ENCODE results near the gene G3BP1. TPM values are rescaled to one million over a fixed set of nuclear protein-coding genes. Genes with fewer than 3 reads are reported as not detected.

G3BP1 gene
- polyA plus RNA-seq, 3 donors = 10.6 to 60.6 (median 58.8) TPM

DNA sequence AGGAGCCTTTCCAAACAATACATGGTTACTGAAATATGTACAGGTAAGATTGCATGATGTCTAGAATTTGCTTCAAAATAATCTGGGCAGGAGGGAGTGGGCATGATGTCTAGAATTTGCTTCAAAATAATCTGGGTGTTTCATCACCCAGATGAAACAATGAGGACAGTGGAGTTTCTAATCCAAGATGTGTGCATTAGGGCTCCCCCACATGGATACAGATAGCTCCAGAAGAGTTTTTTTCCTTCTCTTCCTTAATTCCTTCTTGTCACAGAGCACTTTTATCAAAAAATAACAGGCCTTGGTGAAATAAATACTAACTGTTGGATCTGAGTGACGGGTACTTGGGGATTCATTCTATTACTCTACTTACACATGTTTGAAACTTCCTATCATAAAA lies 28.2 kb upstream of the G3BP1 start:
- Histone ChIP-seq H2AFZ (ENCODE audit: insufficient read depth, low read depth, low read length, poor library complexity, severe bottlenecking) (no peak overlapping the region), H3K4me3 (replicated peaks in 1 of 3; ENCODE audit: low read depth in 2 of 3, low read length in 3 of 3) (no peak overlapping the region), H3K9ac (ENCODE audit: insufficient read depth, low read length, poor library complexity, severe bottlenecking) (no peak overlapping the region), H3K9me3 (replicated peaks in 1 of 2; ENCODE audit: control insufficient read depth in 1 of 2, insufficient read depth in 1 of 2, low read length in 2 of 2) (no peaks in the 10 kb centered on the region), H3K36me3 (replicated peaks in 1 of 2; ENCODE audit: control insufficient read depth in 1 of 2, insufficient read depth in 2 of 2, low read length in 2 of 2) (peaks cover 23 to 53% of the 10 kb centered on the region in 2 donors), H3K27ac (ENCODE audit: low read depth in 1 of 2, low read length in 2 of 2) (no peak overlapping the region), H3K79me2 (ENCODE audit: insufficient read depth, low read length) (peaks cover 9% of the 10 kb centered on the region), H3K4me2 (replicated peaks; ENCODE audit: extremely low read depth, low read length, poor library complexity, severe bottlenecking) (no peak overlapping the region), H4K20me1 (ENCODE audit: insufficient read depth, low read length) (peaks cover 4% of the 10 kb centered on the region), H3K4me1 (ENCODE audit: control insufficient read depth in 1 of 2, insufficient read depth in 2 of 2, low read length in 2 of 2) (peaks cover 24 to 34% of the 10 kb centered on the region in 2 donors), H3K27me3 (ENCODE audit: control insufficient read depth in 2 of 2, insufficient read depth in 2 of 2, low read length in 2 of 2) (no peaks in the 10 kb centered on the region)
- DNase-seq = no peak
- WGBS (ENCODE audit: insufficient coverage) = no CpG with 5 or more reads among the region's 1 CpG
- no peak overlapping the region for H3K4me3 Mint-ChIP-seq
- intact Hi-C loops (cut with micrococcal nuclease) = loop anchor here in 1 of 2 donors (5.0 kb wide), 1 partner anchor 86 kb away; no protein-coding TSS in a partner anchor
- TF ChIP-seq, protein P1, sequence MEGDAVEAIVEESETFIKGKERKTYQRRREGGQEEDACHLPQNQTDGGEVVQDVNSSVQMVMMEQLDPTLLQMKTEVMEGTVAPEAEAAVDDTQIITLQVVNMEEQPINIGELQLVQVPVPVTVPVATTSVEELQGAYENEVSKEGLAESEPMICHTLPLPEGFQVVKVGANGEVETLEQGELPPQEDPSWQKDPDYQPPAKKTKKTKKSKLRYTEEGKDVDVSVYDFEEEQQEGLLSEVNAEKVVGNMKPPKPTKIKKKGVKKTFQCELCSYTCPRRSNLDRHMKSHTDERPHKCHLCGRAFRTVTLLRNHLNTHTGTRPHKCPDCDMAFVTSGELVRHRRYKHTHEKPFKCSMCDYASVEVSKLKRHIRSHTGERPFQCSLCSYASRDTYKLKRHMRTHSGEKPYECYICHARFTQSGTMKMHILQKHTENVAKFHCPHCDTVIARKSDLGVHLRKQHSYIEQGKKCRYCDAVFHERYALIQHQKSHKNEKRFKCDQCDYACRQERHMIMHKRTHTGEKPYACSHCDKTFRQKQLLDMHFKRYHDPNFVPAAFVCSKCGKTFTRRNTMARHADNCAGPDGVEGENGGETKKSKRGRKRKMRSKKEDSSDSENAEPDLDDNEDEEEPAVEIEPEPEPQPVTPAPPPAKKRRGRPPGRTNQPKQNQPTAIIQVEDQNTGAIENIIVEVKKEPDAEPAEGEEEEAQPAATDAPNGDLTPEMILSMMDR (IDR thresholded peaks at IDR 0.05) = no peak
- H3K4me1 Mint-ChIP-seq = peaks cover 35% of the 10 kb centered on the region
- peak overlapping the region in 4 of 7 donors; percentile 30 to 70 (median 59) for H3K27ac Mint-ChIP-seq
- no peaks in the 10 kb centered on the region for H3K9me3 Mint-ChIP-seq
- peaks cover 38 to 78% of the 10 kb centered on the region in 2 donors for H3K36me3 Mint-ChIP-seq
- H3K27me3 Mint-ChIP-seq (ENCODE audit: low read depth in 3 of 3) = peaks cover 0 to 3% (median 0%) of the 10 kb centered on the region in 3 donors

DNA sequence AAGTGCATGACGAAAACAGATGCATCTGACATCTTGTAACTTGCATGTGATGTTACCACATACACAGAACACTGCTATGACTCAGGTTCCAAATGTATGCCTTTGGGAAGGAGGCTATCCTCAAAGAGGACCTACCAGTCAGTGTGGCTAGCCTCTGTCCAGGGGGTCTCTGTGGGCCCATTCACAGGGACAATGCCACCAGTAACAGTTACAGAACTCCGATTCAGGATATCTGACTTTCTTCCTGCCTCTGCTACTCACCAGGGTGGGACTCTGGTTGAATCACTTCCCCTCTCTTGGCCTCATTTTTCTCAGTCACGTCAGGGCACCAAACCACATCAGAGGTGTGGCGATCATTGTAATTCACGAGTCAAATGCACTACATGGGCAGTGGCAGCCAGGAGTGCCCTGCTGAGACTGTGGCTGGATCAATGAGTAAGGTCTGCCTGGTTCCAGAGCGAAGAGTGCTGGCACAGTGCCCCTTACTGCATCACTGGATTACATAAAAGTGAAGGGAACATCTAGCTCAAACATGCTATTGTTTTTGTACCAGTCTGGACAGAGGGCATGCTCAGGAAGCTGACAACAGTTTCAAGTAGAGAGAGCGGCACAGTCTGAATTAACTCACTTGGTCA lies 26.6 kb upstream of the G3BP1 start:
- TF ChIP-seq, protein P1 (IDR thresholded peaks at IDR 0.05) = no peak
- H3K9me3 ChIP-seq (replicated peaks in 1 of 2; ENCODE audit: control insufficient read depth in 1 of 2, insufficient read depth in 1 of 2, low read length in 2 of 2) = no peaks in the 10 kb centered on the region
- DNase-seq = peak; percentile 90 to 94 (median 92)
- H3K27ac ChIP-seq (ENCODE audit: low read depth in 1 of 2, low read length in 2 of 2) = peak overlapping the region; percentile 62 to 94
- peaks cover 3% of the 10 kb centered on the region for H4K20me1 ChIP-seq (ENCODE audit: insufficient read depth, low read length)
- Mint-ChIP-seq H3K27me3 (ENCODE audit: low read depth in 3 of 3) (peaks cover 0 to 1% (median 0%) of the 10 kb centered on the region in 3 donors), H3K9me3 (no peaks in the 10 kb centered on the region), H3K36me3 (peaks cover 36 to 76% of the 10 kb centered on the region in 2 donors), H3K4me1 (peaks cover 49% of the 10 kb centered on the region), H3K4me3 (peak overlapping the region; percentile 37 to 71), H3K27ac (peak overlapping the region; percentile 93 to 97 (median 94))
- peaks cover 24% of the 10 kb centered on the region for H3K79me2 ChIP-seq (ENCODE audit: insufficient read depth, low read length)
- no peak overlapping the region for H2AFZ ChIP-seq (ENCODE audit: insufficient read depth, low read depth, low read length, poor library complexity, severe bottlenecking)
- no peaks in the 10 kb centered on the region for H3K27me3 ChIP-seq (ENCODE audit: control insufficient read depth in 2 of 2, insufficient read depth in 2 of 2, low read length in 2 of 2)
- WGBS (ENCODE audit: insufficient coverage) = 28% methylated on average over 5 of the region's 7 CpGs
- peak overlapping the region; percentile 41 for H3K9ac ChIP-seq (ENCODE audit: insufficient read depth, low read length, poor library complexity, severe bottlenecking)
- H3K36me3 ChIP-seq (replicated peaks in 1 of 2; ENCODE audit: control insufficient read depth in 1 of 2, insufficient read depth in 2 of 2, low read length in 2 of 2) = peaks cover 18 to 45% of the 10 kb centered on the region in 2 donors
- peak overlapping the region in 1 of 3 experiments; percentile 22 for H3K4me3 ChIP-seq (replicated peaks in 1 of 3; ENCODE audit: low read depth in 2 of 3, low read length in 3 of 3)
- intact Hi-C loops (cut with micrococcal nuclease) = no loop called here
- peak overlapping the region; percentile 23 for H3K4me2 ChIP-seq (replicated peaks; ENCODE audit: extremely low read depth, low read length, poor library complexity, severe bottlenecking)
- peaks cover 34 to 44% of the 10 kb centered on the region in 2 donors for H3K4me1 ChIP-seq (ENCODE audit: control insufficient read depth in 1 of 2, insufficient read depth in 2 of 2, low read length in 2 of 2)

Data from CD14-positive monocyte (primary cell).